CD4-positive, alpha-beta T cell (primary cell): ENCODE results near the gene UBE2E3. TPM values are rescaled to one million over a fixed set of nuclear protein-coding genes. Genes with fewer than 3 reads are reported as not detected.

Source experiments
- ATAC-seq: fragments of 200-7000 bp; cut with Tn5 transposase; one replicate; pipeline ENCODE4 v1.10.0; 2022; ENCODE audit warnings: mild to moderate bottlenecking; ENCODE audit not compliant: poor library complexity
- CTCF ChIA-PET: fragments of 350-600 bp; sonication (Branson Sonifier 250); formaldehyde crosslinking; loops from one replicate; lab custom pipeline; 2021; ENCODE audit warnings: antibody characterized with exemption, inconsistent platforms; lab: Charles Lee
- POLR2A ChIA-PET: fragments of 350-600 bp; sonication (Branson Sonifier 250); formaldehyde crosslinking; loops from one replicate; lab custom pipeline; 2021; ENCODE audit warnings: antibody characterized with exemption, inconsistent platforms; lab: Charles Lee
- DNase-seq, 14 experiments: peaks; one replicate each; pipeline ENCODE4 v3.0.0-alpha.2; 2013 to 2020; ENCODE audit warnings: mixed read lengths in 2 of 14
- H3K27ac ChIP-seq, 2 donors: one replicate each; pipeline versions ENCODE4 v1.5.1 to v1.7.0; 2013; ENCODE audit warnings: low read length in 2 of 2, low read depth in 1 of 2, mild to moderate bottlenecking in 1 of 2
- H3K27me3 ChIP-seq, 2 experiments: 1 replicate in 1 of 2; 2 replicates in 1 of 2; pipeline versions ENCODE4 v1.6.1 to v1.7.0; 2013; ENCODE audit warnings: low read length in 2 of 2, control low read depth in 1 of 2, mild to moderate bottlenecking in 1 of 2, moderate library complexity in 1 of 2; ENCODE audit not compliant: insufficient read depth in 2 of 2, control insufficient read depth in 1 of 2
- H3K36me3 ChIP-seq: one replicate; pipeline ENCODE4 v1.6.1; 2013; ENCODE audit warnings: low read length, control low read depth; ENCODE audit not compliant: insufficient read depth
- H3K4me1 ChIP-seq: one replicate; pipeline ENCODE4 v1.6.1; 2013; ENCODE audit warnings: low read length, control low read depth; ENCODE audit not compliant: insufficient read depth
- H3K4me3 ChIP-seq: one replicate; pipeline ENCODE4 v1.5.1; 2013; ENCODE audit warnings: mild to moderate bottlenecking, low read length, moderate library complexity
- H3K9me3 ChIP-seq, 2 experiments: 1 replicate in 1 of 2; 2 replicates in 1 of 2; pipeline versions ENCODE4 v1.6.1 to v1.7.0; 2013; ENCODE audit warnings: low read length in 2 of 2, mild to moderate bottlenecking in 2 of 2, control low read depth in 1 of 2, moderate library complexity in 1 of 2; ENCODE audit not compliant: control insufficient read depth in 1 of 2, insufficient read depth in 1 of 2
- H3K27ac Mint-ChIP-seq: one replicate; pipeline ENCODE4 v1.8.0; 2020; ENCODE audit warnings: mixed read lengths
- H3K27me3 Mint-ChIP-seq: one replicate; pipeline ENCODE4 v1.8.0; 2021; ENCODE audit warnings: mixed read lengths
- H3K36me3 Mint-ChIP-seq: one replicate; pipeline ENCODE4 v1.8.0; 2021; ENCODE audit warnings: low read depth, mixed read lengths
- H3K4me1 Mint-ChIP-seq: one replicate; pipeline ENCODE4 v1.8.0; 2021; ENCODE audit warnings: low read depth, mixed read lengths
- H3K4me3 Mint-ChIP-seq: one replicate; pipeline ENCODE4 v1.8.0; 2020; ENCODE audit warnings: mild to moderate bottlenecking, mixed read lengths
- H3K9me3 Mint-ChIP-seq: one replicate; pipeline ENCODE4 v1.8.0; 2020; ENCODE audit warnings: mixed read lengths
- CTCF ChIP-seq: fragments of 200-600 bp; IDR thresholded peaks from one replicate; pipeline ENCODE4 v1.8.0; 2022; ENCODE audit warnings: antibody characterized with exemption, mild to moderate bottlenecking
- intact Hi-C, 2 experiments: fragments of 100-400 bp; cut with DNase I in 1 of 2; cut with micrococcal nuclease in 1 of 2; formaldehyde crosslinking; loops; one replicate each; pipeline versions ENCODE4 v1.15.1 to v1.9.0; 2023 to 2025; cut with DNase I, micrococcal nuclease
- total RNA-seq, 174 experiments: library from RNA in 2 of 174; stranded (reverse) in 2 of 174; gene quantifications; one replicate each; pipeline ENCODE4 v1.2.3 and lab custom pipeline; 2021 to 2026

UBE2E3 gene
- total RNA-seq, 2 experiments from 2014 or later: 20.5 TPM

DNA sequence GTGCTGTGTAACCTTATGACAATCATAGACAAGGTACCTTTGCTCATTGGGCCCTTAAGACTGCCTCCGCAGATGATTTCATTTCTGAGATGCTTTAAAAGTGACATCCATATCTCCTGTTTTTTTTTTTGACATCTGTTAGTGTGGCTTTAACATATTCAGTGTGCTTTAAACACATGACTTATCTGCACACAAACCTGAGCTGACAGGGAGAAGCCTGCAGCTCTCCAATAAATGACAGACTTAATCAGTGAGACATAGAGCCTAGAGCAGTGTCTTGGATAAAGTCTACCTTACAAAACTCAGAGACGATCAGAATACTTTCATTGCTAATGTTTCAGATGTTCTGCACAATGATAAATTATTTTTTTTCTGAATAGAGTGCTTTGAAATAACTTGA, 130.7 kb downstream of the UBE2E3 start:
- intact Hi-C loops: no loop called here
- Mint-ChIP-seq H3K27me3 (no peaks in the 10 kb centered on the region), H3K27ac (no peak overlapping the region), H3K4me1 (peaks cover 29% of the 10 kb centered on the region), H3K4me3 (no peak overlapping the region), H3K9me3 (no peaks in the 10 kb centered on the region), H3K36me3 (no peaks in the 10 kb centered on the region)
- CTCF ChIA-PET: interaction anchor here (1.2 kb wide), 1 partner anchor 355 kb away, joined by 3 read pairs; no protein-coding TSS in a partner anchor
- no peaks in the 10 kb centered on the region for H3K27me3 ChIP-seq
- POLR2A ChIA-PET: interaction anchor here (1.4 kb wide), 1 partner anchor 14 kb away, joined by 3 read pairs; no protein-coding TSS in a partner anchor
- DNase-seq: no peak
- no peaks in the 10 kb centered on the region for H3K9me3 ChIP-seq
- TF ChIP-seq CTCF: no peak
- H3K4me3 ChIP-seq: no peak overlapping the region
- no peak overlapping the region for H3K27ac ChIP-seq
- peaks cover 19% of the 10 kb centered on the region for H3K4me1 ChIP-seq
- H3K36me3 ChIP-seq: no peaks in the 10 kb centered on the region
- ATAC-seq: no peak

- H3K4me3 Mint-ChIP-seq: no peak overlapping the region
- no peak for TF ChIP-seq CTCF
- Histone ChIP-seq H3K4me3 (no peak overlapping the region), H3K9me3 (no peaks in the 10 kb centered on the region), H3K27me3 (no peaks in the 10 kb centered on the region), H3K36me3 (no peaks in the 10 kb centered on the region), H3K27ac (no peak overlapping the region), H3K4me1 (peaks cover 13% of the 10 kb centered on the region)
- intact Hi-C loops: no loop called here
- ChIA-PET CTCF (interaction anchor here (1.0 to 1.4 kb wide), 2 partner anchors 9 to 344 kb away, joined by 4 read pairs; partner anchors contain the start of gene ITGA4), POLR2A (interaction anchor here (0.6 kb wide), 1 partner anchor 424 kb away, joined by 3 read pairs; no protein-coding TSS in a partner anchor)
- no peaks in the 10 kb centered on the region for H3K9me3 Mint-ChIP-seq
- H3K36me3 Mint-ChIP-seq: no peaks in the 10 kb centered on the region
- ATAC-seq (no peak), DNase-seq (no peak)
- H3K27me3 Mint-ChIP-seq: no peaks in the 10 kb centered on the region
- peaks cover 12% of the 10 kb centered on the region for H3K4me1 Mint-ChIP-seq
- H3K27ac Mint-ChIP-seq: no peak overlapping the region
Measured at GRCh38 chr2:181112916-181113315, 132.5 kb downstream of the UBE2E3 start.
